Astrocyte of the spinal cord (primary cell): ENCODE measurements around the gene CENPB.
A peak's percentile ranks its signal among the peaks of the same experiment; 100 is the strongest.

Experiments used
- DNase-seq: peaks from one replicate; pipeline ENCODE4 v3.0.0; 2011; ENCODE audit warnings: low read depth, low spot score
- H3K4me3 ChIP-seq: 2 replicates; pipeline ENCODE4 v1.5.1; 2011; ENCODE audit warnings: low read depth, mild to moderate bottlenecking, low read length, moderate library complexity
- in situ Hi-C: cut with HindIII; loops from 2 replicates; pipeline ENCODE4 v1.10.0; 2017; ENCODE audit warnings: low sequenced_read_pairs
- TF ChIP-seq, protein P1 (sequence below): IDR thresholded peaks from 2 replicates; pipeline ENCODE4 v1.5.1; 2012; ENCODE audit warnings: low read depth, mild to moderate bottlenecking, low read length, inconsistent platforms

The CENPB gene

DNA sequence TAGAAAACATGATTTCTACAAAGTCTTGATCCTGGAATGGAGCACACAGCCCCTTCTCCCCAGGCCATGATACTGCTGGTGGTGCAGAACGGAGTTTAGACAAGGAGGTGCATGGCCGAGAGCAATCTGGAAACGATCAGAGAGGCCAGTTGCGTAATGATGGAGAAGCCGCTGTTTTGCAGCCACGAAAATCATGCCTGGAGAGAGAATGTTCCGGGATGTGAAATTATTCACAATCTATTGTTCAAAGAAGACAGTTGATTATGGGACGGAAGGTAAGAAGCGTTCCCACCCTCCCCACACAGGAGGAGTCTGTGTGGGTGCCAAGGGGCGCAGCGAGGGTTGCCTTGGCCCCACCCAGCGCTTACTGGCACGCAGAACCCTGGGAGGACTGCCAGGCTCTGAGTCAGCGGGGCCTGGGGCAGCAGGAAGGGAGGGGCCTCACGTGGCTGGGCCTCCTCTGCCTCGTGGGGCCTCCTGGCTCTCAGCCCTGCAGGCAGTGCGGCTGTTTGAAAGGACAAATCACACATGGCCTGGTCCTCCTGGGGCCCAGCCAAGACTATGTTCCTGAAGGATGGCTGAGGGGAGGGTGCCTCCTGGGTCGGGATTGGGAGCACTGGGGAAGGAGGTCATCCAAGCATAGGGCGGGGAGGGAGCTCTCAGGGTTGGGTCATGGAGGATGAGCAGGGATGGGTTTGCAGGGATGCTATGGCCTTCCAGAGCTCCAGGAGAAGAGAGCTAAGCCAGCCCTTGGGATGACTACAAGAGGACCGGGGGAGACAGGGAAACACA, 25.1 kb upstream of the CENPB start:
- peak overlapping the region; percentile 25 for H3K4me3 ChIP-seq
- in situ Hi-C loops: no loop called here
- peak; percentile 100 for DNase-seq

DNA sequence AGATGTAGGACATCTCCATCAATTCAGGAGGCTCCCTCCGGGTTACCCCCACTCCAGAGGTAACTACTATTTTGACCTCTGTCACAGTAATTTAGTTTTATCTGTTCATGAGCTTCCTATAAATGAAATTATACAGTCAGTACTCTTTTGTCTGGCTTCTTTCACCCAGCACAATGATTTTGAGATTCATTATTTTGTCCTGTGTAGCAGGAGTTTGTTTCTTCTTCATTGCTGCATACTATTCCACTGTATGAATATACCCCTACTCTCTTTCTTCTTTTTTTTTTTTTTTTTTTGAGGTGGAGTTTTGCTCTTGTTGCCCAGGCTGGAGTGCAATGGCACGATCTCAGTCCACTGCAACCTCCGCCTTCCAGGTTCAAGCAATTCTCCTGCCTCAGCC, 22.0 kb upstream of the CENPB start:
- no peak for DNase-seq
- in situ Hi-C loops: no loop called here
- no peak overlapping the region for H3K4me3 ChIP-seq
- TF ChIP-seq, protein P1, sequence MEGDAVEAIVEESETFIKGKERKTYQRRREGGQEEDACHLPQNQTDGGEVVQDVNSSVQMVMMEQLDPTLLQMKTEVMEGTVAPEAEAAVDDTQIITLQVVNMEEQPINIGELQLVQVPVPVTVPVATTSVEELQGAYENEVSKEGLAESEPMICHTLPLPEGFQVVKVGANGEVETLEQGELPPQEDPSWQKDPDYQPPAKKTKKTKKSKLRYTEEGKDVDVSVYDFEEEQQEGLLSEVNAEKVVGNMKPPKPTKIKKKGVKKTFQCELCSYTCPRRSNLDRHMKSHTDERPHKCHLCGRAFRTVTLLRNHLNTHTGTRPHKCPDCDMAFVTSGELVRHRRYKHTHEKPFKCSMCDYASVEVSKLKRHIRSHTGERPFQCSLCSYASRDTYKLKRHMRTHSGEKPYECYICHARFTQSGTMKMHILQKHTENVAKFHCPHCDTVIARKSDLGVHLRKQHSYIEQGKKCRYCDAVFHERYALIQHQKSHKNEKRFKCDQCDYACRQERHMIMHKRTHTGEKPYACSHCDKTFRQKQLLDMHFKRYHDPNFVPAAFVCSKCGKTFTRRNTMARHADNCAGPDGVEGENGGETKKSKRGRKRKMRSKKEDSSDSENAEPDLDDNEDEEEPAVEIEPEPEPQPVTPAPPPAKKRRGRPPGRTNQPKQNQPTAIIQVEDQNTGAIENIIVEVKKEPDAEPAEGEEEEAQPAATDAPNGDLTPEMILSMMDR: no peak

More for the DNA sequence above, 25.1 kb upstream of the CENPB start:
- TF ChIP-seq, protein P1: no peak

DNA sequence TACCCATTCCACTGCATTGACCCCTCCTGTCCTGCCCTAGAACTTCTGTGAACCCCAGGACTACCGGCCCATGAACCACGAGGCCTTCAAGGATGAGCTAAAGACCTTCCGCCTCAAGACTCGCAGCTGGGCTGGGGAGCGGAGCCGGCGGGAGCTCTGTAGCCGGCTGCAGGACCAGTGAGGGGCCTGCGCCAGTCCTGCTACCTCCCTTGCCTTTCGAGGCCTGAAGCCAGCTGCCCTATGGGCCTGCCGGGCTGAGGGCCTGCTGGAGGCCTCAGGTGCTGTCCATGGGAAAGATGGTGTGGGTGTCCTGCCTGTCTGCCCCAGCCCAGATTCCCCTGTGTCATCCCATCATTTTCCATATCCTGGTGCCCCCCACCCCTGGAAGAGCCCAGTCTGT, 18.2 kb upstream of the CENPB start:
- TF ChIP-seq, protein P1: no peak
- H3K4me3 ChIP-seq: no peak overlapping the region
- in situ Hi-C loops: no loop called here
- DNase-seq: no peak

DNA sequence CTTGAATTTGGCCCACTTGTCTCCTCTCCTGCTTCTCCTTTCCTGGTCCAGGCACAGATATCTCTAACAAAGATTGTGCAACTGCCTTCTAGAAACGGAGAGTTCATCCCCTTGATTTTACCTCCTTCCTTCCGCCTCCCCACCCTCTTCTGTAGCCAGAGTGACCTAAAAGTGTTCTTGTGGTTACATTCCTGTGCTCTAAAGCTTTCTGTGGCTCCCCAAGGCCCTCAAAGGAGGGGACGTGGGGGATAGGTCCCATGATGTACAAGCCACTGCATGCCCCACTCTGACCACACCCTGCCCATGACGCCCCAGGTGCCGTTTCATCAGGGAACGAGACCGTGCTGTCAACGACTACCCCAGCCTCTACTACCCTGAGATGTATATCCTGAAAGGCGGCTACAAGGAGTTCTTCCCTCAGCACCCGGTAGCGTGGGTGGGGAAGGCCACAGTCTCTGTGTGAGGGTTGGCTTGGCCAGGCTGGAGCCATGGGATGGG, 17.8 kb upstream of the CENPB start:
- TF ChIP-seq, protein P1: no peak
- in situ Hi-C loops: no loop called here
- H3K4me3 ChIP-seq: no peak overlapping the region
- no peak for DNase-seq

DNA sequence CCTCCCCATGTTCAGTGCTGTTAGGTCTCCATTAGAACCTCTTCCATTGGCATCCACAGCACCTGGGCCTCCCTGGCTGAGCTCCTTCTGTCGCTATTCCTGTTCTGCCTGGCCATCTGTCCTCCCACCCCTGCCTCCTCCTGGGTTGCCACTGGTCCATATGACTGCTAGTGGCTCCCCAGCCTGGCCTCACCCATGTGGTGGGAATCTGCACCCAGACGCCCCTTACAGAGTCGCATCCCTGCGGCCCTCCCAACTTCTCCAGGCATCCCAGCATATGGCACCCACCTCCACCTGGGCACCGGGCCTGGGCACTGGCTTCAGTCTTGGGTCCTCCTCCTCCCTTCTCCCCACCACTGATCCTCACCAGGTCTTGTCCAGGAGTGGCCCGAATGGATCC, 17.3 kb upstream of the CENPB start:
- TF ChIP-seq, protein P1: no peak
- in situ Hi-C loops: no loop called here
- H3K4me3 ChIP-seq: no peak overlapping the region
- no peak for DNase-seq

DNA sequence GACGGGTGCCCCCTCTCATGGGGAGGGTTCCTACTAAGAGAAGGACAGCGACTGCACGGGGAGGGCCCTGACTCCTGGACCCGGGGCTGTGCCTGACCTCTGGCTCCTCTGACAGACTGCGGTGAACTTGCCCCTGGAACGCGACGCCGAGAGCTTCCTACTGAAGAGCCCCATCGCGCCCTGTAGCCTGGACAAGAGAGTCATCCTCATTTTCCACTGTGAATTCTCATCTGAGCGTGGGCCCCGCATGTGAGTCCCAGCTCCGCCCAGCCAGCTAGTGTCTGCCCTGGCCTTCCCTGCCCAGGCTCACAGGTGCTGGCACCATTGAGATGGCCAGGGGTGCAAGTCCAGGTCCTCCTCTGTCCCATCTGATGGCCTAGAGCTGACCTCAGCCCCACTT, 16.7 kb upstream of the CENPB start:
- H3K4me3 ChIP-seq: no peak overlapping the region
- DNase-seq: no peak
- in situ Hi-C loops: no loop called here
- TF ChIP-seq, protein P1: no peak
